Activated CD4-positive, alpha-beta T cell treated with anti-CD3 and anti-CD28 coated beads, Interleukin-2, amount 10 ng/mL, durations not matched to agents 7 days and 5 days (primary cell): ENCODE measurements around the gene RMC1. TPM values are rescaled to one million over a fixed set of nuclear protein-coding genes. Genes with fewer than 3 reads are reported as not detected.

ENCODE experiments used
- CTCF ChIA-PET: fragments of 350-600 bp; sonication (Branson Sonifier 250); formaldehyde crosslinking; loops from one replicate; lab custom pipeline; 2021; ENCODE audit warnings: antibody characterized with exemption; lab: Charles Lee
- POLR2A ChIA-PET: fragments of 350-600 bp; sonication (Branson Sonifier 250); formaldehyde crosslinking; loops from one replicate; lab custom pipeline; 2021; ENCODE audit warnings: antibody characterized with exemption; lab: Charles Lee
- DNase-seq: peaks from one replicate; pipeline ENCODE4 v3.0.0-alpha.2; 2020
- H3K27ac Mint-ChIP-seq: one replicate; pipeline ENCODE4 v1.8.0; 2021; ENCODE audit warnings: mild to moderate bottlenecking, moderate library complexity, mixed read lengths
- H3K27me3 Mint-ChIP-seq: one replicate; pipeline ENCODE4 v1.8.0; 2021; ENCODE audit warnings: mixed read lengths
- H3K36me3 Mint-ChIP-seq: one replicate; pipeline ENCODE4 v1.8.0; 2021; ENCODE audit warnings: low read depth, mixed read lengths
- H3K4me1 Mint-ChIP-seq: one replicate; pipeline ENCODE4 v1.8.0; 2021; ENCODE audit warnings: mixed read lengths
- H3K4me3 Mint-ChIP-seq: one replicate; pipeline ENCODE4 v1.8.0; 2021; ENCODE audit warnings: mild to moderate bottlenecking, moderate library complexity, mixed read lengths
- H3K9me3 Mint-ChIP-seq: one replicate; pipeline ENCODE4 v1.8.0; 2021; ENCODE audit warnings: mixed read lengths
- total RNA-seq, 2 experiments: library from RNA; stranded (reverse); gene quantifications; one replicate each; pipeline ENCODE4 v1.2.3, GENCODE V29; 2021

Gene RMC1
- total RNA-seq, 2 experiments from 2014 or later: 56.0 to 66.4 TPM

- ChIA-PET CTCF (interaction anchor here (0.7 to 1.8 kb wide), 3 partner anchors 8 to 64 kb away, joined by 3 to 5 read pairs (median 3); no protein-coding TSS in a partner anchor), POLR2A (no interaction called here)
- no peaks in the 10 kb centered on the region for H3K27me3 Mint-ChIP-seq
Observed at GRCh38 chr18:23523429-23524212, 20.3 kb downstream of the RMC1 start.

DNA sequence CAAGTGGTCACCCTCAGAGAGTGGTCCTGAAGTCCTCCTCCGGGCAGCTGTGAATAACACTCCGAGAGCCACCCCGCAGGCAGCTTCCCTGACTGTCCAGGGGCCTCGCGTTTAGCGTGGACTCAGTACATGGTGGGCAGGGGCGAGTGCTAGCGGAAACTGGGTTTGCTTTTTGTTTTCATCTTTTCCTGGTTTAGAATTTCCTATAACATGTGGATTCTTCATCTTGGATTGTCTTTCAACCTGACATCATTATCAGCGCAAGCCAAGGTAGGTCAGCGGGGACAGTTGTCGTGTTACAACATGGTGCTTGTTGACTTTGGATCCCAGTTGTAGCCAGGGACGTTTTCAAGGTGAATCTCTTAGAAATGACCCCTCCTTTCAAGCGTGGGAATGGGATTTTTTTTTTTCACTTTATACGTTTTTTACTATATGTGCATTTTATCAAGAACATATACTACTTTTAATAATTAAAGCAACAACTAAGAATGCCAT lies 20.9 kb downstream of the RMC1 start:
- no peak overlapping the region for H3K27ac Mint-ChIP-seq
- ChIA-PET CTCF (interaction anchor here (0.7 kb wide), 1 partner anchor 9 kb away, joined by 3 read pairs; no protein-coding TSS in a partner anchor), POLR2A (no interaction called here)
- peaks cover 67% of the 10 kb centered on the region for H3K36me3 Mint-ChIP-seq
- H3K9me3 Mint-ChIP-seq: no peaks in the 10 kb centered on the region
- no peak for DNase-seq
- H3K27me3 Mint-ChIP-seq: no peaks in the 10 kb centered on the region
- H3K4me1 Mint-ChIP-seq: peaks cover 4% of the 10 kb centered on the region
- H3K4me3 Mint-ChIP-seq: no peak overlapping the region

More at GRCh38 chr18:23523429-23524212, 20.3 kb downstream of the RMC1 start:
- Mint-ChIP-seq H3K9me3 (no peaks in the 10 kb centered on the region), H3K36me3 (peaks cover 64% of the 10 kb centered on the region), H3K4me3 (no peak overlapping the region), H3K4me1 (peaks cover 4% of the 10 kb centered on the region), H3K27ac (no peak overlapping the region)
- DNase-seq: no peak

DNA sequence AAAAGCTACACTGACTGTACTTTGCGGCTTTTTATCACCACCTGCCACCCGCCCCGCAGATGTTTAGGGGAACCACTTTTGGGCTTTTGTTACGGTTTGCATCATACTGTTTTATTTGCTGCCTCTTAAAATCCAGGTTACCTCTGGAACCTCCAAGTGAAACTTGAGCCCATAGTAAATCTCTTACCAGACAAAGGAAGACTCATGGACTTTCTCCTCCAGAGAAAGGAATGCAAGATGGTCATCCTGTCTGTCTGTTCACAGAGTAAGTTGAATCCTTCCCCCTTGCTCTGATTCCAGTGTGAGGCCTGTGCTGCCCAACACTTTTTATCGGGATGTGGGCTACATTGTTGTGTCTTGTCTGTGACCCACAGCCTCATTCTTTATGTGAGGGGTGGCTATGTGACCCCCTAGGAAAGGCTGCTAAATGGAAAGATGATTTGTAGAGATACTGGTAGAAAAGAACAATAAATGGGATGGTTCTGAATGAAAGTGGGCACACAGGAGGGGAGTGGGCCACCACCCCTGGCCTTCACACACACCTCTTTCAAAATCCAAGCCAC lies 23.3 kb downstream of the RMC1 start:
- CTCF ChIA-PET: interaction anchor here (0.7 to 1.0 kb wide), 2 partner anchors 14 to 337 kb away, joined by 3 read pairs; no protein-coding TSS in a partner anchor

GRCh38 chr18:23528580-23529472 lies 25.5 kb downstream of the RMC1 start:
- Mint-ChIP-seq H3K36me3 (peaks cover 60% of the 10 kb centered on the region), H3K4me1 (peaks cover 1% of the 10 kb centered on the region), H3K4me3 (no peak overlapping the region), H3K27ac (no peak overlapping the region), H3K9me3 (no peaks in the 10 kb centered on the region), H3K27me3 (no peaks in the 10 kb centered on the region)
- DNase-seq: no peak
- CTCF ChIA-PET: interaction anchor here (0.6 to 1.7 kb wide), 3 partner anchors 13 to 86 kb away, joined by 3 to 4 read pairs (median 3); no protein-coding TSS in a partner anchor
- POLR2A ChIA-PET: no interaction called here

More for the DNA sequence above, 23.3 kb downstream of the RMC1 start:
- POLR2A ChIA-PET: no interaction called here
- Mint-ChIP-seq H3K9me3 (no peaks in the 10 kb centered on the region), H3K4me1 (peaks cover 4% of the 10 kb centered on the region), H3K27me3 (no peaks in the 10 kb centered on the region), H3K4me3 (no peak overlapping the region), H3K27ac (no peak overlapping the region), H3K36me3 (peaks cover 61% of the 10 kb centered on the region)
- DNase-seq: no peak

GRCh38 chr18:23529604-23530003 lies 26.3 kb downstream of the RMC1 start:
- Mint-ChIP-seq H3K27me3 (no peaks in the 10 kb centered on the region), H3K27ac (no peak overlapping the region), H3K4me3 (no peak overlapping the region), H3K36me3 (peaks cover 60% of the 10 kb centered on the region), H3K4me1 (no peaks in the 10 kb centered on the region), H3K9me3 (no peaks in the 10 kb centered on the region)
- ChIA-PET CTCF (interaction anchor here (1.0 kb wide), 1 partner anchor 21 kb away, joined by 3 read pairs; no protein-coding TSS in a partner anchor), POLR2A (no interaction called here)
- DNase-seq: no peak

- ChIA-PET POLR2A (no interaction called here), CTCF (no interaction called here)
- H3K4me1 Mint-ChIP-seq: no peaks in the 10 kb centered on the region
- no peaks in the 10 kb centered on the region for H3K9me3 Mint-ChIP-seq
- no peak overlapping the region for H3K4me3 Mint-ChIP-seq
- H3K27ac Mint-ChIP-seq: no peak overlapping the region
- peaks cover 64% of the 10 kb centered on the region for H3K36me3 Mint-ChIP-seq
- H3K27me3 Mint-ChIP-seq: no peaks in the 10 kb centered on the region
- no peak for DNase-seq
Observed at GRCh38 chr18:23530195-23530594, 26.9 kb downstream of the RMC1 start.

DNA sequence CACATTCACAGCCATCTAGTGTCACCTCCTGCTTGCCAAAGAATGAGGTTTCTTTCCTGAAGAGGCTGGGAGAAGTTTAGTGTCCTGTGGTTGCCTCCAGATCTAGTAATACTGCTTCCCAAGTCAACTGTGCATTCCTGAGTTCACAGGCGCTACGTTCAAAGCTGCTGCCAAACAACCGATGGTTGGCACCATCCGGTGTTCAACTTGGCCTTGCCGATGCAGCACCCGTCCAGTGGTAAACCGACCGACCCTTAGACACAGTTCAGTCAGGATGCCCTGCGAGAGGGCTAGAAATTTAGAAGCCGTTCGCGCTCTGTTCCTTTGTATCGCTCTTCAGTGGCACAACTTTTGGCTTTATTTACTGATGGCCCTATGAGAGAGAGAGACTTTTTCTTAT lies 28.6 kb downstream of the RMC1 start:
- Mint-ChIP-seq H3K27ac (no peak overlapping the region), H3K36me3 (peaks cover 63% of the 10 kb centered on the region), H3K4me3 (no peak overlapping the region), H3K9me3 (no peaks in the 10 kb centered on the region), H3K27me3 (no peaks in the 10 kb centered on the region), H3K4me1 (no peaks in the 10 kb centered on the region)
- DNase-seq: no peak
- ChIA-PET POLR2A (no interaction called here), CTCF (interaction anchor here (1.1 to 1.3 kb wide), 2 partner anchors 15 to 33 kb away, joined by 3 to 4 read pairs; no protein-coding TSS in a partner anchor)

DNA sequence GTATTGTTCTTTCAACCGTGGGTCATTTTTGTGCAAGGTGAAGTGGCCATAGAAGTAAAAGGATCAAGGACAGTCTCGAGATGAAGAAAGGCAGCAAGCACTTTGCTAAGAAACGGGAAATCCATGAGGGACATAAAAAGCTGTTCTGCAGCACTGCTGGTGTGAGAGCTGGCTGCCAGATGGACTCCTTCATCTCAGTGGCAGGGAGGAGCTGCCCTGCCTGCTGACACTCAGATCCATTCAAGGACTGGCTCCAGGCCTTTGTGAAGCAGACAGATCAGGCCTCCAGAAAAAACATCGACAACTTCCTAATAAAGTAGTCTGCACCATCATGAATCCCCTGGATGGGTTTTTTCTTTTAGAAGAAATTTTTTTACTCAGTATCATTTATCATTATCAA lies 29.5 kb downstream of the RMC1 start:
- H3K27ac Mint-ChIP-seq: no peak overlapping the region
- POLR2A ChIA-PET: no interaction called here
- H3K36me3 Mint-ChIP-seq: peaks cover 65% of the 10 kb centered on the region
- H3K4me3 Mint-ChIP-seq: no peak overlapping the region
- H3K27me3 Mint-ChIP-seq: no peaks in the 10 kb centered on the region
- CTCF ChIA-PET: no interaction called here
- no peaks in the 10 kb centered on the region for H3K4me1 Mint-ChIP-seq
- DNase-seq: no peak
- no peaks in the 10 kb centered on the region for H3K9me3 Mint-ChIP-seq

GRCh38 chr18:23534276-23534675 lies 31.0 kb downstream of the RMC1 start:
- ChIA-PET CTCF (interaction anchor here (1.2 to 1.5 kb wide), 2 partner anchors 12 to 45 kb away, joined by 3 read pairs; no protein-coding TSS in a partner anchor), POLR2A (no interaction called here)
- Mint-ChIP-seq H3K4me3 (no peak overlapping the region), H3K36me3 (peaks cover 66% of the 10 kb centered on the region), H3K4me1 (peaks cover 7% of the 10 kb centered on the region), H3K27ac (no peak overlapping the region), H3K27me3 (no peaks in the 10 kb centered on the region), H3K9me3 (no peaks in the 10 kb centered on the region)
- DNase-seq: no peak

DNA sequence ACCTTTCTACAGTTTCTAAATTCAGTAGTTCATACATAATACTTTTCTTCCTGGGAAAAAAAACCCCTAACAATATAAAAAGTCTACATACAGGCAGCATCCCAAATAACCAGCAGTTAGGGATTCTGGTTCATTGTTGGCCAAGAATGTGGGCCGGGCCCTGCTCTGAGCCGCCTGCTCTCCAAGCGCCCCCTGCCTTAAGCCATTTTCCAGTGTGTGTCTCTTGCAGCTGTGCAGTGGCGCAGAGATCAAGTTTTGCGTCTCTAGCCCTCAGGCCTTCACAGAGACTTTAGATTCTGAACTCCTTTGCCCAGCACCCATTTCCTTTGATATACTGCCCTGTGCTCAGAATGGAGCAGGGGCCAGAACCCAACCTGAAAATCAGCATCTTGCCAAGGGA lies 32.9 kb downstream of the RMC1 start:
- Mint-ChIP-seq H3K4me1 (peaks cover 26% of the 10 kb centered on the region), H3K27ac (peak overlapping the region; percentile 71), H3K9me3 (no peaks in the 10 kb centered on the region), H3K36me3 (peaks cover 71% of the 10 kb centered on the region), H3K27me3 (no peaks in the 10 kb centered on the region), H3K4me3 (no peak overlapping the region)
- POLR2A ChIA-PET: no interaction called here
- DNase-seq: no peak
- CTCF ChIA-PET: interaction anchor here (0.6 kb wide), 1 partner anchor 12 kb away, joined by 3 read pairs; no protein-coding TSS in a partner anchor

DNA sequence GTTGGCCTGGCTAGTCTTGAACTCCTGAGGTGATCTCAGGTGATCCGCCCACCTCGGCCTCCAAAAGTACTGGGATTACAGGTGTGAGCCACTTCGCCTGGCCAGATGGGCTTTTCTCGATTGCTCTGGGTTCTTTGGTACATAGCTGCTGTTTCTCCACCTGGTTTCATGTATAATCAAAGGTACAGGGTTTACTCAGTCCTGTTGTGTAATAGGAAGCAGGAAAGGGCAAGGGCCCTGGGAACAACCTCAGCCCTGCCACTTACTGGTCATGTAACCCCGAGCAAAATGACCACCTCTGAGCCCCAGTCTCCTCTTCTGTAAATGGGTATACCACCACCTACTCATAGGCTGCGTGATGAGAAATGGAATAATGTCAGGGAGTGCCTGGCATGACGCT lies 34.0 kb downstream of the RMC1 start:
- H3K36me3 Mint-ChIP-seq: peaks cover 71% of the 10 kb centered on the region
- CTCF ChIA-PET: no interaction called here
- DNase-seq: no peak
- H3K27ac Mint-ChIP-seq: peak overlapping the region; percentile 15
- POLR2A ChIA-PET: no interaction called here
- H3K4me1 Mint-ChIP-seq: peaks cover 36% of the 10 kb centered on the region
- no peaks in the 10 kb centered on the region for H3K9me3 Mint-ChIP-seq
- H3K4me3 Mint-ChIP-seq: no peak overlapping the region
- no peaks in the 10 kb centered on the region for H3K27me3 Mint-ChIP-seq

- H3K36me3 Mint-ChIP-seq: peaks cover 72% of the 10 kb centered on the region
- no peaks in the 10 kb centered on the region for H3K9me3 Mint-ChIP-seq
- no peak overlapping the region for H3K4me3 Mint-ChIP-seq
- DNase-seq: no peak
- H3K27ac Mint-ChIP-seq: no peak overlapping the region
- ChIA-PET POLR2A (no interaction called here), CTCF (no interaction called here)
- H3K4me1 Mint-ChIP-seq: peaks cover 41% of the 10 kb centered on the region
- H3K27me3 Mint-ChIP-seq: no peaks in the 10 kb centered on the region
Observed at GRCh38 chr18:23538001-23538400, 34.7 kb downstream of the RMC1 start.
